HepG2 (cell line): ENCODE results near the gene HYAL1. TPM values are rescaled to one million over a fixed set of nuclear protein-coding genes. Genes with fewer than 3 reads are reported as not detected.
A peak's percentile ranks its signal among the peaks of the same experiment; 100 is the strongest.

Source experiments
- ERF ChIP-seq: IDR thresholded peaks from 2 replicates; pipeline ENCODE4 v1.6.1; 2018; ENCODE audit warnings: missing biosample characterization, missing genetic modification reagents
- ETV5 ChIP-seq: IDR thresholded peaks from 2 replicates; pipeline ENCODE4 v1.6.1; 2018; ENCODE audit warnings: missing biosample characterization, missing genetic modification reagents, inconsistent platforms, borderline replicate concordance
- HNF4A ChIP-seq: sonication (generic); formaldehyde crosslinking; IDR thresholded peaks from 2 replicates; pipeline ENCODE4 v1.4.0; 2020; ENCODE audit warnings: missing genetic modification reagents
- PAWR ChIP-seq: sonication (generic); formaldehyde crosslinking; IDR thresholded peaks from 2 replicates; pipeline ENCODE4 v1.4.0; 2020; ENCODE audit warnings: missing genetic modification reagents, mild to moderate bottlenecking, borderline replicate concordance
- PITX1 ChIP-seq: sonication (generic); formaldehyde crosslinking; IDR thresholded peaks from 2 replicates; pipeline ENCODE4 v1.5.1; 2020; ENCODE audit warnings: mild to moderate bottlenecking, missing genetic modification reagents
- POGK ChIP-seq: sonication (generic); formaldehyde crosslinking; conservative IDR thresholded peaks from 2 replicates; pipeline ENCODE4 v1.8.0; 2022; ENCODE audit warnings: mild to moderate bottlenecking, moderate library complexity, missing genetic modification reagents
- SETDB1 ChIP-seq: sonication (generic); formaldehyde crosslinking; IDR thresholded peaks from 2 replicates; pipeline ENCODE4 v1.5.1; 2020; ENCODE audit warnings: missing genetic modification reagents, mild to moderate bottlenecking, borderline replicate concordance
- SIN3A ChIP-seq: IDR thresholded peaks from 2 replicates; pipeline ENCODE4 v1.6.1; 2011; ENCODE audit warnings: low read depth, mild to moderate bottlenecking, control low read depth, low read length, borderline replicate concordance
- SNAPC2 ChIP-seq: sonication (generic); formaldehyde crosslinking; IDR thresholded peaks from 2 replicates; pipeline ENCODE4 v1.8.1; 2022; ENCODE audit warnings: mild to moderate bottlenecking, missing genetic modification reagents
- ZBTB40 ChIP-seq, 2 experiments: fragments of 450-650 bp in 1 of 2; sonication (generic) in 1 of 2; formaldehyde crosslinking in 1 of 2; IDR thresholded peaks; 2 replicates each; pipeline versions ENCODE4 v1.6.1 to v1.8.0; 2016 to 2022; ENCODE audit warnings: antibody characterized with exemption in 1 of 2, mild to moderate bottlenecking in 1 of 2, missing genetic modification reagents in 1 of 2
- ZFP36L2 ChIP-seq: sonication (generic); formaldehyde crosslinking; IDR thresholded peaks from 2 replicates; pipeline ENCODE4 v1.4.0; 2020; ENCODE audit warnings: missing genetic modification reagents
- ZNF264 ChIP-seq: sonication (generic); formaldehyde crosslinking; IDR thresholded peaks from 2 replicates; pipeline ENCODE4 v1.4.0; 2020; ENCODE audit warnings: missing genetic modification reagents
- ZNF446 ChIP-seq: sonication (generic); formaldehyde crosslinking; IDR thresholded peaks from 2 replicates; pipeline ENCODE4 v1.5.0; 2020; ENCODE audit warnings: mild to moderate bottlenecking, missing genetic modification reagents
- ZNF615 ChIP-seq: sonication (generic); formaldehyde crosslinking; IDR thresholded peaks from 2 replicates; pipeline ENCODE4 v1.5.0; 2020; ENCODE audit warnings: mild to moderate bottlenecking, missing genetic modification reagents, borderline replicate concordance
- ZNF619 ChIP-seq: sonication (generic); formaldehyde crosslinking; IDR thresholded peaks from 2 replicates; pipeline ENCODE4 v1.4.0; 2020; ENCODE audit warnings: mild to moderate bottlenecking, missing genetic modification reagents
- polyA plus RNA-seq, 8 experiments: library from polyadenylated mRNA; depleted of rRNA in 3 of 8; stranded (reverse) in 7 of 8; unstranded in 1 of 8; fragments of >200 nt; fragmentation: Illumina TruSeq in 4 of 8; extraction: Trizol in 4 of 8; gene quantifications; 2 replicates each; pipeline versions ENCODE4 v1.2.1 to v1.2.3, GENCODE V29; 2011 to 2016; ENCODE audit warnings: low read depth in 4 of 8, missing spikeins in 1 of 8, mixed read lengths in 1 of 8; ENCODE audit not compliant: insufficient read depth in 1 of 8
- total RNA-seq, 5 experiments: library from RNA; depleted of rRNA; stranded (reverse); fragments of >200 nt; fragmentation: Illumina TruSeq; extraction: Trizol; gene quantifications; 2 replicates each; pipeline ENCODE4 v1.2.3, GENCODE V29; 2016; ENCODE audit warnings: low read depth in 1 of 5
- TF ChIP-seq, protein P1 (sequence below): IDR thresholded peaks from 2 replicates; pipeline ENCODE4 v1.6.1; 2016; ENCODE audit warnings: low read depth

Gene HYAL1
- total and polyA plus RNA-seq, 2 of the 13 experiments (the other 11 are each of a cell fraction or from before 2014, with no cell fraction given), result 76.5 to 193 TPM

DNA sequence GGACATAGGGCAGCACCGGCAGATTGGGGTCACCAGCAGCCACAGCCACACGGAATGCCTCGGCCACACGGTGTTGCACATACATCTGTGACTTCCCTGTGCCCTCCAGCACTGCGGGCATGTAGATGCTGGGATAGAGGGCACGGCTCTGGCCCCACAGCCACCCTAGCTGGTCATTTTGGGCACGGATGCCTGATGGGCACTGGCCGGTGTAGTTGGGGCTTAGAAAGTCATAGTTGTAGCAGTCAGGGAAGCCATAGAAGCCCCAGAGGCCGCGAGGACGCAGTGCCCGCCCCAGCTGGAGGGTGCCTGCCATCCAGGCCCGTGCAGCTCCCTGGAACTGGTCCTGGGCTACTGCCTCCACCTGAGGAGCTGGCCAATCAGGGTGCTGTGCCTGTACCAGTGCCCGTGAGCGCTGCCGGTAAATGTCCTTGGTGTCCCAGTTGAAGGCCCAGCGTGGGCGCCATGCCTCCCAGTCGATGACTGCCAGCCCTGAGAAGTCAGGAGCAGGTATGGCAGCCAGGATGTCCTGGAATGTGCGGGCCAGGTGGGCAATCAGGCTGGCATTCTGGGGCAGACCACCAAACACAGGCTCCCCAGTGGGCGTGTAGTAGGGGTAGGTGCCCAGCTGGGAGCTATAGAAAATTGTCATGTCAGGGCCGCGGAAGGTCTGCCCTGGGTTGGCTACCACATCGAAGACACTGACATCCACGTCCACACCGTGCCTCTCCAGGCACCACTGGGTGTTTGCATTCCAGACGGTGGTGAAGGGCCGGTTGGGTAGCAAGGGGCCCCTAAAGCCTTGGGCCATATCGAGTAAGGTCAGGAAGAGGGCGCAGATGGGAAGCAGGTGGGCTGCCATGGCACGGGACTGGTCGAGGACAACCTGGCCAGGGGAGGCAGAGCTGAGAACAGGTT lies 1.0 kb downstream of the HYAL1 start (continued):
- TF ChIP-seq POGK (CRISPR knock-in tag) (no peak), SIN3A (no peak), ZNF615 (CRISPR knock-in tag) (no peak), PITX1 (no peak), ZFP36L2 (CRISPR knock-in tag) (no peak), ZNF619 (CRISPR knock-in tag) (no peak), ETV5 (CRISPR knock-in tag) (no peak), ZNF264 (peak; percentile 48; the same call in 1 of the 2 replicates), HNF4A (CRISPR knock-in tag) (no peak), PAWR (0 out of 2 replicates have a peak, but pooled peaks have one; percentile 78), ZNF446 (CRISPR knock-in tag) (peak; percentile 27; the same call in 1 of the 2 replicates), ERF (CRISPR knock-in tag) (no peak), ZBTB40 (IDR thresholded peaks at IDR 0.05) (no peak), ZBTB40 (CRISPR knock-in tag; IDR thresholded peaks at IDR 0.05) (peak; percentile 35; the same call in 1 of the 2 replicates), SNAPC2 (no peak), SETDB1 (no peak)
- TF ChIP-seq, protein P1, sequence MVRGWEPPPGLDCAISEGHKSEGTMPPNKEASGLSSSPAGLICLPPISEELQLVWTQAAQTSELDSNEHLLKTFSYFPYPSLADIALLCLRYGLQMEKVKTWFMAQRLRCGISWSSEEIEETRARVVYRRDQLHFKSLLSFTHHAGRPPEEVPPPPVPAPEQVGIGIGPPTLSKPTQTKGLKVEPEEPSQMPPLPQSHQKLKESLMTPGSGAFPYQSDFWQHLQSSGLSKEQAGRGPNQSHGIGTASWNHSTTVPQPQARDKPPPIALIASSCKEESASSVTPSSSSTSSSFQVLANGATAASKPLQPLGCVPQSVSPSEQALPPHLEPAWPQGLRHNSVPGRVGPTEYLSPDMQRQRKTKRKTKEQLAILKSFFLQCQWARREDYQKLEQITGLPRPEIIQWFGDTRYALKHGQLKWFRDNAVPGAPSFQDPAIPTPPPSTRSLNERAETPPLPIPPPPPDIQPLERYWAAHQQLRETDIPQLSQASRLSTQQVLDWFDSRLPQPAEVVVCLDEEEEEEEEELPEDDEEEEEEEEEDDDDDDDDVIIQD (CRISPR knock-in tag), result no peak
